IMR-90 (cell line): ENCODE results near the gene NCAPH2. TPM values are rescaled to one million over a fixed set of nuclear protein-coding genes. Genes with fewer than 3 reads are reported as not detected.

Experiments
- ATAC-seq: fragments of 200-7000 bp; cut with Tn5 transposase; 2 replicates; pipeline ENCODE4 v1.9.1; 2020; ENCODE audit warnings: low read depth, mild to moderate bottlenecking, moderate library complexity
- BruUV-seq: library from RNA; stranded (reverse); fragments of 400-500 nt; replicated peaks from 2 replicates; lab custom pipeline; 2021; lab: Mats Ljungman, UMichigan
- CTCF ChIA-PET: fragments of 300-600 bp; formaldehyde crosslinking; extraction: SDS; loops from one replicate; lab custom pipeline; 2021; ENCODE audit warnings: antibody characterized with exemption; lab: Yijun Ruan, JAX
- POLR2A ChIA-PET: fragments of 300-600 bp; sonication (Branson Sonifier 250); formaldehyde crosslinking; loops from one replicate; lab custom pipeline; 2022; ENCODE audit warnings: antibody characterized with exemption; ENCODE audit not compliant: unreplicated experiment; lab: Charles Lee
- DNase-seq: peaks from one replicate; pipeline ENCODE4 v3.0.0; 2013
- H2AFZ ChIP-seq: replicated peaks from 2 replicates; pipeline ENCODE3; 2013; ENCODE audit warnings: low read length, mild to moderate bottlenecking; ENCODE audit not compliant: poor library complexity
- H2AK5ac ChIP-seq: 2 replicates; pipeline ENCODE4 v1.6.1; 2013; ENCODE audit warnings: low read depth, low read length, inconsistent platforms
- H2AK9ac ChIP-seq: replicated peaks from 2 replicates; pipeline ENCODE3; 2013; ENCODE audit warnings: mild to moderate bottlenecking, low read depth, low read length, moderate library complexity; ENCODE audit not compliant: poor library complexity
- H2BK120ac ChIP-seq: 2 replicates; pipeline ENCODE4 v1.6.1; 2013; ENCODE audit warnings: low read depth, low read length, inconsistent platforms
- H2BK15ac ChIP-seq: 3 replicates; pipeline ENCODE4 v1.6.1; 2013; ENCODE audit warnings: low read depth, low read length, inconsistent platforms
- H2BK20ac ChIP-seq: 2 replicates; pipeline ENCODE4 v1.6.1; 2013; ENCODE audit warnings: low read depth, mild to moderate bottlenecking, inconsistent platforms, low read length, moderate library complexity
- H2BK5ac ChIP-seq: 2 replicates; pipeline ENCODE4 v1.6.1; 2013; ENCODE audit warnings: mild to moderate bottlenecking, low read depth, low read length, inconsistent platforms; ENCODE audit not compliant: poor library complexity, severe bottlenecking
- H3K14ac ChIP-seq: replicated peaks from 2 replicates; pipeline ENCODE4 v1.6.1; 2013; ENCODE audit warnings: low read depth, low read length, inconsistent platforms
- H3K18ac ChIP-seq: 2 replicates; pipeline ENCODE4 v1.6.1; 2013; ENCODE audit warnings: low read depth, low read length, control low read depth
- H3K23ac ChIP-seq: 2 replicates; pipeline ENCODE4 v1.6.1; 2013; ENCODE audit warnings: low read depth, low read length, inconsistent platforms
- H3K27ac ChIP-seq: 2 replicates; pipeline ENCODE4 v1.5.1; 2013; ENCODE audit warnings: mild to moderate bottlenecking, control low read depth, low read length; ENCODE audit not compliant: insufficient read depth
- H3K27me3 ChIP-seq: 2 replicates; pipeline ENCODE4 v1.6.1; 2013; ENCODE audit warnings: low read length; ENCODE audit not compliant: control insufficient read depth, insufficient read depth
- H3K36me3 ChIP-seq: 2 replicates; pipeline ENCODE4 v1.6.1; 2013; ENCODE audit warnings: low read length, mixed read lengths; ENCODE audit not compliant: control insufficient read depth, insufficient read depth
- H3K4ac ChIP-seq: 2 replicates; pipeline ENCODE4 v1.6.1; 2013; ENCODE audit warnings: low read depth, low read length, inconsistent platforms
- H3K4me1 ChIP-seq: 2 replicates; pipeline ENCODE4 v1.6.1; 2013; ENCODE audit warnings: low read length, mixed read lengths; ENCODE audit not compliant: control insufficient read depth, insufficient read depth
- H3K4me2 ChIP-seq: 2 replicates; pipeline ENCODE4 v1.6.1; 2013; ENCODE audit warnings: low read depth, mild to moderate bottlenecking, control low read depth, low read length, moderate library complexity
- H3K4me3 ChIP-seq: 2 replicates; pipeline ENCODE4 v1.5.1; 2013; ENCODE audit warnings: low read depth, mild to moderate bottlenecking, control low read depth, low read length, moderate library complexity; ENCODE audit not compliant: insufficient read depth
- H3K56ac ChIP-seq: 2 replicates; pipeline ENCODE4 v1.6.1; 2013; ENCODE audit warnings: low read length, inconsistent platforms; ENCODE audit not compliant: insufficient read depth; ENCODE audit errors: extremely low read depth
- H3K79me1 ChIP-seq, 2 experiments: 2 replicates each; pipeline ENCODE4 v1.6.1; 2013; ENCODE audit warnings: low read length in 2 of 2, inconsistent platforms in 1 of 2, low read depth in 1 of 2
- H3K9ac ChIP-seq: 2 replicates; pipeline ENCODE4 v1.6.1; 2013; ENCODE audit warnings: low read depth, low read length, control low read depth
- H3K9me1 ChIP-seq: 2 replicates; pipeline ENCODE4 v1.6.1; 2013; ENCODE audit warnings: low read length, inconsistent platforms; ENCODE audit not compliant: insufficient read depth
- H3K9me3 ChIP-seq: 2 replicates; pipeline ENCODE4 v1.6.1; 2013; ENCODE audit warnings: low read length; ENCODE audit not compliant: control insufficient read depth, insufficient read depth
- H4K20me1 ChIP-seq: 2 replicates; pipeline ENCODE4 v1.6.1; 2013; ENCODE audit warnings: low read length, inconsistent platforms; ENCODE audit not compliant: insufficient read depth
- H4K5ac ChIP-seq: 2 replicates; pipeline ENCODE4 v1.6.1; 2013; ENCODE audit warnings: mild to moderate bottlenecking, low read depth, low read length, control low read depth
- H4K8ac ChIP-seq, 2 experiments: 2 replicates each; pipeline ENCODE4 v1.6.1; 2013; ENCODE audit warnings: low read depth in 2 of 2, low read length in 2 of 2, control low read depth in 1 of 2, inconsistent platforms in 1 of 2
- H4K91ac ChIP-seq: 2 replicates; pipeline ENCODE4 v1.6.1; 2013; ENCODE audit warnings: low read depth, low read length, inconsistent platforms; ENCODE audit not compliant: insufficient read depth
- BHLHE40 ChIP-seq: fragments of 150-350 bp; IDR thresholded peaks from 2 replicates; pipeline ENCODE4 v1.6.1; 2016; ENCODE audit warnings: mild to moderate bottlenecking, low read depth, low read length
- CEBPB ChIP-seq: IDR thresholded peaks from 2 replicates; pipeline ENCODE4 v1.6.1; 2012; ENCODE audit warnings: low read depth, low read length, improper control_type of control experiment
- CHD1 ChIP-seq: IDR thresholded peaks from 2 replicates; pipeline ENCODE4 v1.6.1; 2012; ENCODE audit warnings: low read depth, low read length, improper control_type of control experiment
- CTCF ChIP-seq: conservative IDR thresholded peaks from 2 replicates; pipeline ENCODE4 v1.5.1; 2012; ENCODE audit warnings: mild to moderate bottlenecking, low read depth, low read length, improper control_type of control experiment
- ELK1 ChIP-seq: fragments of 150-350 bp; IDR thresholded peaks from 2 replicates; pipeline ENCODE4 v1.6.1; 2016; ENCODE audit warnings: low read depth, mild to moderate bottlenecking, low read length, moderate library complexity, borderline replicate concordance
- FOS ChIP-seq: fragments of 150-350 bp; IDR thresholded peaks from 2 replicates; pipeline ENCODE4 v1.6.1; 2016; ENCODE audit warnings: low read depth, low read length
- MAFK ChIP-seq: IDR thresholded peaks from 2 replicates; pipeline ENCODE4 v1.6.1; 2012; ENCODE audit warnings: low read depth, low read length, improper control_type of control experiment
- MAZ ChIP-seq: IDR thresholded peaks from 2 replicates; pipeline ENCODE4 v1.6.1; 2012; ENCODE audit warnings: low read depth, mild to moderate bottlenecking, low read length, improper control_type of control experiment, moderate library complexity, borderline replicate concordance
- MXI1 ChIP-seq: IDR thresholded peaks from 2 replicates; pipeline ENCODE4 v1.6.1; 2012; ENCODE audit warnings: low read depth, mild to moderate bottlenecking, low read length, moderate library complexity, borderline replicate concordance
- NFE2L2 ChIP-seq: fragments of 150-350 bp; IDR thresholded peaks from 2 replicates; pipeline ENCODE4 v1.6.1; 2016; ENCODE audit warnings: low read depth, mild to moderate bottlenecking, low read length
- RAD21 ChIP-seq: IDR thresholded peaks from 2 replicates; pipeline ENCODE4 v1.6.1; 2012; ENCODE audit warnings: low read length, improper control_type of control experiment
- RCOR1 ChIP-seq: IDR thresholded peaks from 2 replicates; pipeline ENCODE4 v1.6.1; 2012; ENCODE audit warnings: mild to moderate bottlenecking, low read length, improper control_type of control experiment; ENCODE audit not compliant: insufficient replicate concordance
- RFX5 ChIP-seq: IDR thresholded peaks from 2 replicates; pipeline ENCODE4 v1.8.0; 2012; ENCODE audit warnings: low read depth, mild to moderate bottlenecking, low read length, moderate library complexity
- SMC3 ChIP-seq: fragments of 150-350 bp; IDR thresholded peaks from 2 replicates; pipeline ENCODE4 v1.6.1; 2016; ENCODE audit warnings: low read depth, mild to moderate bottlenecking, antibody characterized with exemption, low read length, moderate library complexity
- USF2 ChIP-seq: fragments of 150-350 bp; IDR thresholded peaks from 2 replicates; pipeline ENCODE4 v1.6.1; 2017; ENCODE audit warnings: mild to moderate bottlenecking, antibody characterized with exemption, low read length, low read depth
- WGBS, 2 experiments: methylation state at CpG; one replicate each; pipeline versions ENCODE4 v1.1.5 to v1.1.7; 2013; ENCODE audit warnings: missing lambda C conversion rate in 2 of 2; ENCODE audit not compliant: insufficient read length in 1 of 2; ENCODE audit errors: extremely low coverage in 2 of 2; 5-methylcytosine and 5-hydroxymethylcytosine counted together
- dilution Hi-C: fragments of 300-500 bp; cut with HindIII; formaldehyde crosslinking; loops from one replicate; pipeline ENCODE4 v1.14.3; 2018; ENCODE audit warnings: low sequenced_read_pairs; ENCODE audit not compliant: unreplicated experiment
- in situ Hi-C: fragments of 300-500 bp; cut with MboI; formaldehyde crosslinking; loops from 3 replicates; pipeline ENCODE4 v1.14.3; 2019; ENCODE audit warnings: low sequenced_read_pairs, inconsistent platforms, mixed read lengths
- intact Hi-C: fragments of 100-400 bp; cut with micrococcal nuclease; formaldehyde crosslinking; loops from 2 replicates; pipeline ENCODE4 v1.10.0; 2022
- polyA plus RNA-seq, 3 experiments: library from polyadenylated mRNA; depleted of rRNA; stranded (reverse); fragments of >200 nt; gene quantifications; 2 replicates each; pipeline ENCODE4 v1.2.3, GENCODE V29; 2012; ENCODE audit warnings: low replicate concordance in 1 of 3
- total RNA-seq: library from RNA; depleted of rRNA; stranded (reverse); fragments of >200 nt; gene quantifications from 2 replicates; pipeline ENCODE4 v1.2.3, GENCODE V29; 2012

NCAPH2 gene
- total and polyA plus RNA-seq, 2 of the 4 experiments (the other 2 are of a cell fraction): 30.2 to 38.5 TPM

- no peak overlapping the region for H2BK20ac ChIP-seq
- ChIA-PET CTCF (no interaction called here), POLR2A (no interaction called here)
- no peak overlapping the region for H3K4me3 ChIP-seq
- peaks cover 7% of the 10 kb centered on the region; the same call in 1 of the 2 replicates for H3K27me3 ChIP-seq
- TF ChIP-seq SMC3 (no peak), MAFK (no peak), MXI1 (no peak), RFX5 (no peak), RAD21 (no peak), ELK1 (no peak), CTCF (no peak), CHD1 (no peak), USF2 (no peak), FOS (no peak), RCOR1 (no peak), MAZ (no peak), CEBPB (no peak), NFE2L2 (no peak), BHLHE40 (no peak)
- no peak overlapping the region for H2AK5ac ChIP-seq
- no peaks in the 10 kb centered on the region; the same call in 1 of the 2 replicates for H3K36me3 ChIP-seq
- no peak overlapping the region for H3K4ac ChIP-seq
- ATAC-seq: no peak
- in situ Hi-C loops (no loop called here), intact Hi-C loops (no loop called here), dilution Hi-C loops (no loop called here)
- whole genome bisulfite sequencing, 2 experiments: 67% methylated on average over 1 of the region's 8 CpGs; no CpG with 5 or more reads in 1 of the 2 experiments
- H3K9me1 ChIP-seq: no peaks in the 10 kb centered on the region
- H3K27ac ChIP-seq: no peak overlapping the region
- H2BK120ac ChIP-seq: no peak overlapping the region
- H3K9me3 ChIP-seq: no peaks in the 10 kb centered on the region
- no peaks in the 10 kb centered on the region for H3K4me1 ChIP-seq
- DNase-seq: no peak
- H4K91ac ChIP-seq: no peak overlapping the region
- no peak overlapping the region for H2BK15ac ChIP-seq
- no peak overlapping the region for H3K14ac ChIP-seq
- no peak overlapping the region for H3K18ac ChIP-seq
- no peak overlapping the region for H2BK5ac ChIP-seq
- H3K9ac ChIP-seq: no peak overlapping the region
- no peaks in the 10 kb centered on the region for H3K79me1 ChIP-seq
- H2AFZ ChIP-seq: no peak overlapping the region
- no peaks in the 10 kb centered on the region for H4K20me1 ChIP-seq
- H3K56ac ChIP-seq: no peak overlapping the region
- no peak overlapping the region for H3K4me2 ChIP-seq
- no peak overlapping the region for H4K5ac ChIP-seq
- H4K8ac ChIP-seq: no peak overlapping the region
- BruUV-seq: no TSS peak
- H3K23ac ChIP-seq: no peak overlapping the region
- no peak overlapping the region for H2AK9ac ChIP-seq
These were observed 61.0 kb downstream of the NCAPH2 start for GRCh38 chr22:50569041-50569459.
